Stimulated activated CD8-positive, alpha-beta memory T cell treated with anti-CD3 and anti-CD28 coated beads, Interleukin-4, amount 100 ng/mL, for 4 hours (primary cell): Measurements from ENCODE around the gene RNF26.

ENCODE experiments used
- DNase-seq, 2 donors: peaks; one replicate each; pipeline ENCODE4 v3.0.0-alpha.2; 2020; ENCODE audit warnings: low read depth in 2 of 2, low spot score in 1 of 2

The RNF26 gene

DNA sequence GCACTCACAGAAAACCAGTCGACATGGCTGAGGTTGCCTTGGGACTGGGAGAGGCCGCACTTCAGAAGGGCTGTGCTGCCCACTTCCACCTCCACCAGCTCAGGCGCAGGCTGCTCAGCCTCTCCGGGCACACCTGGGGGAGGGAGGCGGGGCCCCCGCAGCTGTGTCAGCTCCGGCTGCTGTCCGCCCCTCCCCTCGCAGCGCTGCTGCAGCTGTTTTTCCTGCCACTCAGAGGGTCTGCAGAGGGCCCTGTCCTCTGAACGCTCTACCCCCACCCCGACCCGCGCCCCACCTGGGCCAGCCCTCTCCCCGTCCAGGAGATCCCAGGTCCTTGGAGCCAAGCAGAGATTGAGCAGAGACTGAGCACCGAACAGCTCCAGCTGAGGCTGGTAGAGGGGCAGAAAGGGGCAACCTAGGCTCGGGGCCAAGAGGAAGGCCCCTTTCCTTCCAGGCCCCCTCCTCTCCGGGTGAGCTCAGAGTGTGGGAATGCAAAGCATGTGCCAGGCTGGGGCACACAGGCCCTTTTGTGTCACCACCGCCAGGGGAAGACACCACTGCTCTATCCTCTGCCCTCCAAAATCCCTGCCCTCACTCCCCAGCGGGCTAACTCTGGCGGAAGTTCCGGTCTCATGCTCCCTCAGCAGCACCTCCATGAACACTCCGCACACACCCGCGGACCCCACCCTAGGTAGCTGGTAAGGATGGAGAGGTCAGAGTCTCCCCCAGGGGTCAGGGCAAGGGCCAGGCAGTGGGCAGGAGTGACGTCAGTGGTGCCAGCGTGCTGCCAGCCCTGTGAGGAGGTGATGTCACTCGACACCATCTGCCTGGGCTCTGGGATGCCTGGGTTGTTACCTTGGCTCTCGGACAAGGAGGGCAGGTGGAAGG is 19.0 kb upstream of the RNF26 start:
- DNase-seq, result peak in 1 of 2 donors; percentile 36

GRCh38 chr11:119316016-119316728 is 18.2 kb upstream of the RNF26 start:
- DNase-seq, result no peak

DNA sequence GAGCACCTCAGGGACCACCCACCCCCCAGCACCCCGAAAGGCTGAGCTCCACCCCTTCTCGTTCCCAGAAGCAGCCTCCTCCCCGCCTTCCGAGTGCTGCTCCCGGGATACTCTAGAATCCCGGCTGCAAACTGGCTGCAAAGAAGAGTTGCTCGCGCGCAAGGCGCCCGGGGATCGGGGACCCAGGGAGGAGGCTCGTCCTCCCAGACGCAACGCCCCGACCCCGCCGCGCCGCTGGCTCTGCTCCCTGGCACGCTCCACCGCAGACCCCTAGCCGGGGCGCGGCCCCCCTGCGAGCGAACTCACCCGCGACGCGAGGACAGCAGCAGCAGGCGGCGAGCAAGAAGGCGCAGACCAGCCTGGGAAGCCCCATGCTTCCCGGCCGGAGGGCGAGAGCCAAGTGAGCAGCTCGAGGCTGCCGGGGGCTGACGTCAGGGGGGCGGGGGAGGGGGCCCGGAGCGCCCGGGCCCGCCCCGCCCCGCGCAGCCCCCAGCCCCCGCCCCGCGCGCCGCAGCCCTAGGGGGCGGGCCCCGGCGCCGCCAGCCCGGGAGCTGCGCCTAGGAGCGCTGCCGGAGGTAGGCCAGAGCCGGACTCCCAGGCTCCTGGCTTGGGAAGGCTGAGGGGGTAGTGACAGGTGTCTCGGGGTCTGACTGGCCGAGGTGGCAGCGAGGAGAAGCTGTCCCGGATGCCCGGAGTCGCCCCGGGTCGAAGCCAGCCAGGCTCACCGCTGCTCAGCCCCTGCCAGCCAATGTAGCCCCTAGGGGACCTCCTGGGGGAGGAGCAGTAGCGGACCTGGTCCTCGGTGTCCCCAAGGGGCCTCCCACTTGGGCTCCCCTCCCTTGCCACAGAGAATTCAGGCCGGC is 17.4 kb upstream of the RNF26 start, which contains the start of gene MCAM:
Gene MCAM (minus strand): TSS at position 402 of the 863 bp plus-strand sequence. CDS start 29 bp downstream, at position 373.
- DNase-seq, result no peak

- DNase-seq, result no peak
Observed at GRCh38 chr11:119317592-119318239, 16.6 kb upstream of the RNF26 start.

DNA sequence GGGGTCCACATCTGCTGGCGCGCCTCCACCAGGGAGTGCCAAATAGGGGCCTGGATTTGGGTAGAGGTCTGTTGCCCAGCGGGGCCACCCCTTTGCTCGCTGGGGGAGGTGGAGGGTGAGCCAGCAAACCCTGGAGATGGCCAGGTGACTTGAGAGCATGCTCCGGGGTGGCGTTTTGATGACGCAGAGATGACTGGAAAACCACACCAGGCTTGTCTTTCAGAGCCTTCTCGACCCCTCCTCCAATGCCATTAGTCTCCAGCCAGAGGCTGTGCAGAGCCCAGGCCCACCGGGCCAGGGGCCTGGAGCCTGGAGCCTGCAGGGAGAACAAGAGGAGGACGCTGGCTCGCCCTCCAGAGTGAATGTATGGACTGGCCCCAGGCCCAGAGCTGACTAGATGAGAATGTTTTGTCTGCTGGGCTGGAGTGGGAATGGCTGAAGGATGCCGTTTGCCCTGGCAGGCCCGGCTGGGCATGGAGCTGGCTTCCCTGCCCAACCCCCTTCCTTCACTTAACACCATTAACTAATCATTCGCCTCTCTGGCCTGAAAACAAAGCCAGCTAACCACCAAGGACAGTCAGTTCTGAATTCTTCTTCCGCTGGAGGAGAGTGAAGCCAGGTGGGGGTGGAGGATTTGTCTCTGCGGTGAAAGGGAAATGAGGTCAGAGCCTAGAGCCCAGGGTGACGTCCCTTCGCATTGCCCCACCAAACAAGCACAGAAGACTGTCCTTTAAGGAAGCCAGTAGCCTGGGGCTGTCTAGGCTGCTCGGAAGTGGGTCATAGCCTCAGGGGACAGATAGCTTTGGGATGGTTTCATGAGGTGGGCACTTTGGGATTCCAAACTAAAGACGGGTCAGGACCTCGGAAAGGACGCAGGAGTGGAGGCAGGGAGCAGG is 15.8 kb upstream of the RNF26 start:
- DNase-seq, result no peak

DNA sequence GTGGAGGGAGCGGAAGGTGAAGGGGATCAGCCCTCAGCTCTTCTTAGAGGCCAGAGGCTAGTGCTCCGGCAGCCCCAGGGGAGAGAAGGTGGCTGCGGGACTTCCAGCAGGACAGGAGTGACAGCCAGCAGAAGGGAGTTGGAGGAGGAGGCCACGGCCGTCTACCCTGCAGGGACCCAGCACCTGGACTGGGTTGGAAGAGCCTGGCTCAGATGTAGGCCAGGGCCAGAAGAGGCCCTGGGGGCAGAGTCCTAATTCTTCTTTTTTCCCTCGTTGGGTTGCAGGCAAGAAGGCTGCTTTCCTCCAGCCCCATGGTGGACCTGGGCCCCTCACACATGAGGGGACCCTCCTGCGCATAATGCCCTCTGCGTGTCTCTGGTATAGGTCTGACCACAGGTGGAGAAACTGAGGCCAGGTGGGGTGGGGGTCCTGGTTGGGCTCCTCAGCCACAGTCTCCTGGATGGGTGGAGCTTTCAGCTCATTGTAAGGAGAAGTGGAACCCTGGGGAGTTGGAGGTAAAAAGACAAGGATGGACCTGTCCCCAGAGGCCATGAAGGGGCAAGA is 15.1 kb upstream of the RNF26 start:
- no peak for DNase-seq

DNA sequence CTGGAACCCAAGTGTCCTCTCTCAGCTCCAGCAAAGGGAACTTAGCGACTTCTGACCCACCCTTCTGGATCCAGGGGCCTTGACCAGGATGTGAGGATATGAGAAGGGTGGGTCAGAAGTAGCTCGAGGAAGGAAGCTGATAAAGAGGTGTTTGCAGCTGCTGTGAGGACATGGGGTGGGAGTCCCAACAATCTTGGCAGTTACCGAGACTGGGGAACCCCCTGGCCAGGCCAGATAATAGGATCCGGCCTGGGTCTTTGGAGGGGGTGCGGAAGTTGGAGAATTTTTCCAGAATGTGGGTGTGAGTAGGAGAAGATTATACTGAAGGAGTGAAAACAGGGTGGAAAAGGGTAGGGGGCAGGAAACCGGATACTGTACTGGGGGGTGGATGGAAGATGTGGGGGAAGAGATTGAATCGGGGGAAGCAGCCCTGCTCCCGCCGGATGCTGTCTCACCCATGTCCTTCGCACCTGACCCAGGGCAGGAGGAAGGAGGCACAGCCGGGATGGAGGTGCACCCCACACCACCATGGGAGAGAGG is 14.6 kb upstream of the RNF26 start:
- DNase-seq, result no peak

DNA sequence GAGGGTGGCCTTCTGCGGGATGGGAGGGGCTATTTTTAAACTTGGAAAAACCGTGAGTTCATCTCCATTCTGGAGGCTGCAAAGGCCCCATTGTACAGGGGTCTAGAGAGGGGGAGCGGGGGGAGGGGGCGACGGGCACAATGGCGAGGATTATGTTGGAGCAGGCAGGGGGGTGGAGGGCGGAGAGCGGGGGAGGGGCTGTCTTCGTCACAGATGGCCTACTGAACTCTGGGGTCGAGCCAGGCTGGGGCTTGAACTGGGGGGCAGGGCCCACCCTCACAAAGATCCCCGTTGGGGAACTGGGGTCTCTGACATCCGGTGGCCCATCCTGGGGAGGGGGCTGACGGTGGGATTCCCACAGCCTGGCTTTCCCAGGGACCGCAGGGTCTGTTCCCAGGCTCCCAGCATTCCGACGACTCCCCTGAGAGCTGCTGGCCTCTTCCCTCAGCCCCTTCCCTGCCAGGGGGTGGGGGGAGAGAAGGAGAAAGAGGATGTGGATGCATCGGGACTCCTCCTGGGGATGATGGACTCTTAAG is 14.0 kb upstream of the RNF26 start:
- no peak for DNase-seq

- DNase-seq, result no peak
Observed at GRCh38 chr11:119320776-119321524, 13.4 kb upstream of the RNF26 start.

GRCh38 chr11:119322360-119322739 is 12.0 kb upstream of the RNF26 start:
- no peak for DNase-seq

DNA sequence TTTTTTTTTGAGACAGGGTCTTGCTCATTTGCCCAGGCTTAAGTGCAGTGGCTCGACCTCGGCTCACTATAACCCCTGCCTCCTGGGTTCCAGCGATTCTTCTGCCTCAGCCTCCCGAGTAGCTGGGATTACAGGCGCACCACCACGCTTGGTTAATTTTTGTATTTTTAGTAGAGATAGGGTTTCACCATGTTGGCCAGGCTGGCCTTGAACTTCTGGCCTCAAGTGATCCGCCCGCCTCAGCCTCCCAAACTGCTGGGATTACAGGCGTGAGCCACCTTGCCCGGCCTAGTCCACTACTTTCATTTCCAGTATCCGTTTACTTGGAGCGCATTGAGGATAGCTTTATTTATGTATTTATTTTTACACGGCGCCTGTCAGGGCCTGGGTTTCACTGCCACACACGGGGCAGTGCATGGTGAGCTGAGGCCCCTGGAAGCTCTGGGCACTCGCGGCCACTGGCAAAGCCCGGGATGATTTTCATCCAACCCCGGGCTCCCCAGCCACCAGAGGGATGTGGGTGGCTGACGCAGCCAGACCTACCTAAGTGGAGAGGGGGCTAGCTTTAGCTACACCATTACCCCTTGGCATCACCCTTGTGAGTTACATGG is 11.3 kb upstream of the RNF26 start:
- DNase-seq, result no peak

GRCh38 chr11:119323532-119324033 is 10.7 kb upstream of the RNF26 start:
- DNase-seq, result peak; percentile 49 to 78

- no peak for DNase-seq
Observed at GRCh38 chr11:119324189-119324588, 10.1 kb upstream of the RNF26 start.

DNA sequence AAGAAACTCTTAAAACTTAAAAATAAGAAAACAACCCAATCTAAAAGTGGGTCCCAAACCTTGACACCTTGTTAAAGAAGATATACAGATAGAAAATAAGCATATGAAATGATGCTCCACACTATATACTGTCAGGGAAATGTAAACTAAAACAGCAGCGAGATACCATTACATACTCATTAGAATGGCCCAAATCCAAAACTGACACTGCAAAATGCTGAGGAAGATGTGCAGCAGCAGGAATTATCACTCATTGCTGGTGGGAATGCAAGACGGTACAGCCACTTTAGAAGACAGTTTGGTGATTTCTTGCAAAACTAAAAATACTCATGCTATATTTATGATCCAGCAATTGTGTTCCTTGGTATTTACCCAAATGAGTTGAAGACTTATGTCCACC is 5.0 kb upstream of the RNF26 start:
- DNase-seq, result no peak

- DNase-seq, result no peak
Observed at GRCh38 chr11:119330237-119330636, 4.1 kb upstream of the RNF26 start.

DNA sequence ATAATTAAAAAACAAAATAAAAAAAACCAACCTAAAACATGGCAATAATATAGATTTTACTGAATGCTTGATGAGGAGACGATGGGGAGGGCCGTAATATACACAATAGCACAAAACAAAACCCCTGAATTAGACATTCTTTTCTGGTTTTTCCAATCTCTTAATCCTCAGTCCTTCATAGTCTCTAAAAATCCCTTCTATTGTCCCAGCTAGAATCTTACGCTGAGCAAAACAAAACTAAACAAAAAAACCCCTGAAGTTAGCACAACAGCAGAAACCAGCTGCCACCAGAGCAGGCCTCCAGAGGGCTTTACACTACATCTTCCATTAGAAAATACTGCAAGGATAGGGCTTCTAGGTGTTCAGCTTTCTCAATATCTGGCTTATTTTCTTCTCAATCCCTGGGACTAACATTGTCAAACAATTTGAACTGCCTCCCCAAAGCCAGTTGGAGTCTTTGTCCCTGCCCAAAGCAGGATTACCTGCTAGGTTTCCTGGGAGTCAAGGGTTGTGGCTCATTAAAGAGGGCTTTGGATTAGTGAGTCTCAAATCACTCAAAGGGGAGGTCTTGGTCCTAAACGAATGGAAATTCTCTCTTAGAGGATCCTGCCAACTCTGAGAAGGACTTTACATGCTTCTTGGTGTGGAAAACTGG is 2.1 kb upstream of the RNF26 start:
- no peak for DNase-seq

GRCh38 chr11:119335091-119335654 is 846 bp downstream of the RNF26 start:
- DNase-seq, result no peak
